ENCODE results near the gene LACTB.

LACTB gene

DNA sequence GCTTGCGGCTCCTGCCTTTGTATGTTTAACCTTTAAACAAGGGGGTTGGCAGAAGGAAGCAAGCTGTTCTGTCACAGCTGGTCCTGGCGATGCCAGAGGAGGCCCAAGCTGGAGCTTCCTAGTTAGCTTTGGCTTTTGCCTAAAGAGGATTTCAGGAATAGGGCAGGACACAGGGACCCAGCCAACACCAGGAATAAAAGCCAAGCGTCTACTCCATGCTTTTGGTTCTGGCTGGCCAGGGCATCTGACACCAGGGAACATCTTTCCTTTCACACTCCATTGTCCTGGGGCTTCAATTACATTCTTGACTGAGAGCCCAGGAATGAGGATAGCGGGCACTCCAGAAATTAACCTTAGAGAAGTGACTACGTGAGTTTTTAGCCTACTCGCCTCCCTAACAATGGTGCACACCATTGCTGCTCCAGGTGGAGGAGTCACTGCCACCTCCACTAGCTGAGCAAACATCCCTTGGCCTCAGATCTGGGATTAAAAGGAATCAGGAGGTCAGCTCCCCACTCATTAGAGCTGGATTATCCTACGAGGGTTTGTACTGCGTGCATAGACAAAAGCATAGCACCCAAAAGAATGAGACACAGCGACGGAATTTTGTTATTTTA lies 40.9 kb upstream of the LACTB start:
- H3K27me3 ChIP-seq (ENCODE audit: low read depth, low read length), result no peaks in the 10 kb centered on the region
- no peak overlapping the region for H3K27ac ChIP-seq (ENCODE audit: low read length)
- peaks cover 0 to 24% of the 10 kb centered on the region in 2 donors for H3K4me1 ChIP-seq (ENCODE audit: control insufficient read depth in 1 of 2, insufficient read depth in 2 of 2, low read length in 2 of 2)
- no peaks in the 10 kb centered on the region for H3K9me3 ChIP-seq (ENCODE audit: control insufficient read depth in 1 of 2, low read length in 2 of 2)
- no peak overlapping the region for H3K4me3 ChIP-seq (ENCODE audit: low read depth in 1 of 2, low read length in 2 of 2)
- H3K36me3 ChIP-seq (ENCODE audit: control insufficient read depth in 1 of 2, insufficient read depth in 2 of 2, low read length in 2 of 2), result no peaks in the 10 kb centered on the region

DNA sequence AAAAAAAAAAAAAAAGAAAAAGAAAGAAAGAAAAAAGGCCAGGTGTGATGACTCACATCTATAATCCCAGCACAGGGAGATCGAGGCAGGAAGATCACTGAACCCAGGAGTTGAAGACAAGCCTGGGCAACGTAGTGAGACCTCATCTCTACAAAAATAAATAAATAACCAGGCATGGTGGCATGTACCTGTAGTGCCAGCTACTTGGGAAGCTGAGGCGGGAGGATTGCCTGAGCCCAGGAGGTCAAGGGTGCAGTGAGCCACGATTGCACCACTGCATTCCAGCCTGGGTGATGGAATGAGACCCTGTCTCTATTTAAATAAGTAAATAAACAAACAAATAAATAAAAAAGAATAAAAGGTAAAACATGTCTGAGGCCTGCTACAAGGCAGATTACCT lies 39.3 kb upstream of the LACTB start:
- no peaks in the 10 kb centered on the region for H3K36me3 ChIP-seq (ENCODE audit: control insufficient read depth in 1 of 2, insufficient read depth in 2 of 2, low read length in 2 of 2)
- H3K4me1 ChIP-seq (ENCODE audit: control insufficient read depth in 1 of 2, insufficient read depth in 2 of 2, low read length in 2 of 2), result peaks cover 0 to 14% of the 10 kb centered on the region in 2 donors
- H3K27ac ChIP-seq (ENCODE audit: low read length), result no peak overlapping the region

GRCh38 chr15:63083044-63083443 lies 38.6 kb upstream of the LACTB start:
- Histone ChIP-seq H3K4me1 (ENCODE audit: control insufficient read depth in 1 of 2, insufficient read depth in 2 of 2, low read length in 2 of 2) (peaks cover 0 to 15% of the 10 kb centered on the region in 2 donors), H3K36me3 (ENCODE audit: control insufficient read depth in 1 of 2, insufficient read depth in 2 of 2, low read length in 2 of 2) (no peaks in the 10 kb centered on the region), H3K9me3 (ENCODE audit: control insufficient read depth in 1 of 2, low read length in 2 of 2) (no peaks in the 10 kb centered on the region), H3K4me3 (ENCODE audit: low read depth in 1 of 2, low read length in 2 of 2) (no peak overlapping the region), H3K27me3 (ENCODE audit: low read depth, low read length) (no peaks in the 10 kb centered on the region), H3K27ac (ENCODE audit: low read length) (no peak overlapping the region)

More for the DNA sequence above, 39.3 kb upstream of the LACTB start:
- H3K9me3 ChIP-seq (ENCODE audit: control insufficient read depth in 1 of 2, low read length in 2 of 2), result no peaks in the 10 kb centered on the region
- H3K4me3 ChIP-seq (ENCODE audit: low read depth in 1 of 2, low read length in 2 of 2), result no peak overlapping the region
- no peaks in the 10 kb centered on the region for H3K27me3 ChIP-seq (ENCODE audit: low read depth, low read length)

GRCh38 chr15:63083541-63083940 lies 38.1 kb upstream of the LACTB start:
- H3K36me3 ChIP-seq (ENCODE audit: control insufficient read depth in 1 of 2, insufficient read depth in 2 of 2, low read length in 2 of 2), result no peaks in the 10 kb centered on the region
- H3K4me3 ChIP-seq (ENCODE audit: low read depth in 1 of 2, low read length in 2 of 2), result no peak overlapping the region
- H3K9me3 ChIP-seq (ENCODE audit: control insufficient read depth in 1 of 2, low read length in 2 of 2), result no peaks in the 10 kb centered on the region
- H3K27me3 ChIP-seq (ENCODE audit: low read depth, low read length), result no peaks in the 10 kb centered on the region
- peaks cover 0 to 19% of the 10 kb centered on the region in 2 donors for H3K4me1 ChIP-seq (ENCODE audit: control insufficient read depth in 1 of 2, insufficient read depth in 2 of 2, low read length in 2 of 2)
- H3K27ac ChIP-seq (ENCODE audit: low read length), result no peak overlapping the region

DNA sequence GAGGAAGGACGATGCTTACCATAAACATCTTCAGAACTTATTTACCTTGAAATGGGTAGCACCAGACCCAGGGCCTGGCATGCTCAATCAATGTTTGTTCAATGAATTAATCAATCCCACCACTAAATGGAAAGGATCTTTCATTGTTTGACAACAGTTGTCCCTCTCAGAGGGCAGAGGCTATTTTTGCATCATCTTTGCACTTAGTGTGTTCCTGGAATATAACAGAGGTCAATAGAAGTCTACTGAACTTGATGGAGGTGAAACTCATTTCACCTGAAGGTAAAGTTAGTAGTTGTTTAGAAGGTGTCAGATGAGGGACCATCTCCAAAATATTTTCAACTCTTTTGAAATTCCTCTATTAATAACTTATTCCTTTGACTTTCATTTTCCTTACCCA lies 36.9 kb upstream of the LACTB start:
- Histone ChIP-seq H3K4me3 (ENCODE audit: low read depth in 1 of 2, low read length in 2 of 2) (no peak overlapping the region), H3K9me3 (ENCODE audit: control insufficient read depth in 1 of 2, low read length in 2 of 2) (no peaks in the 10 kb centered on the region), H3K36me3 (ENCODE audit: control insufficient read depth in 1 of 2, insufficient read depth in 2 of 2, low read length in 2 of 2) (no peaks in the 10 kb centered on the region), H3K27me3 (ENCODE audit: low read depth, low read length) (no peaks in the 10 kb centered on the region), H3K4me1 (ENCODE audit: control insufficient read depth in 1 of 2, insufficient read depth in 2 of 2, low read length in 2 of 2) (peaks cover 0 to 25% of the 10 kb centered on the region in 2 donors), H3K27ac (ENCODE audit: low read length) (no peak overlapping the region)

DNA sequence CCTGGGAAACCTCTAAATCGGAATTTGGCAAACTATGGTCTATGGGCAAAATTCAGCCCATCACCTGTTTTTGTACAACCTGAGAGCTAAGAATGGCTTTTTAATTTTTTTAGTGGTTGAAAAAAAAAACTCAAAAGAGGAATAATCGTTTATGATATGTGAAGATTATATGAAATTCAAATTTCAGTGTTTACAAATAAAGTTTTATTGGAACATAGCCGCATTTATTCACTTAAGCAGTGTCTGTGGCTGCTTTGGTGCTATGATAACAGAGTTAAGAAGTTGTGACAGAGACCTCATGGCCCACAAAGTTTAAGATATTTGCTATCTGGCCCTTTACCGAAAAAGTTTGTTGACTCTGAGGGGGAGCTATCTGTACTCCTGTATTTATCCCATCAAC lies 36.4 kb upstream of the LACTB start:
- Histone ChIP-seq H3K27ac (ENCODE audit: low read length) (no peak overlapping the region), H3K4me1 (ENCODE audit: control insufficient read depth in 1 of 2, insufficient read depth in 2 of 2, low read length in 2 of 2) (peaks cover 0 to 25% of the 10 kb centered on the region in 2 donors), H3K4me3 (ENCODE audit: low read depth in 1 of 2, low read length in 2 of 2) (no peak overlapping the region), H3K9me3 (ENCODE audit: control insufficient read depth in 1 of 2, low read length in 2 of 2) (no peaks in the 10 kb centered on the region), H3K36me3 (ENCODE audit: control insufficient read depth in 1 of 2, insufficient read depth in 2 of 2, low read length in 2 of 2) (no peaks in the 10 kb centered on the region), H3K27me3 (ENCODE audit: low read depth, low read length) (no peaks in the 10 kb centered on the region)

GRCh38 chr15:63086271-63086670 lies 35.4 kb upstream of the LACTB start:
- Histone ChIP-seq H3K27ac (ENCODE audit: low read length) (no peak overlapping the region), H3K4me3 (ENCODE audit: low read depth in 1 of 2, low read length in 2 of 2) (no peak overlapping the region), H3K36me3 (ENCODE audit: control insufficient read depth in 1 of 2, insufficient read depth in 2 of 2, low read length in 2 of 2) (no peaks in the 10 kb centered on the region), H3K4me1 (ENCODE audit: control insufficient read depth in 1 of 2, insufficient read depth in 2 of 2, low read length in 2 of 2) (peaks cover 0 to 25% of the 10 kb centered on the region in 2 donors), H3K9me3 (ENCODE audit: control insufficient read depth in 1 of 2, low read length in 2 of 2) (no peaks in the 10 kb centered on the region), H3K27me3 (ENCODE audit: low read depth, low read length) (no peaks in the 10 kb centered on the region)

DNA sequence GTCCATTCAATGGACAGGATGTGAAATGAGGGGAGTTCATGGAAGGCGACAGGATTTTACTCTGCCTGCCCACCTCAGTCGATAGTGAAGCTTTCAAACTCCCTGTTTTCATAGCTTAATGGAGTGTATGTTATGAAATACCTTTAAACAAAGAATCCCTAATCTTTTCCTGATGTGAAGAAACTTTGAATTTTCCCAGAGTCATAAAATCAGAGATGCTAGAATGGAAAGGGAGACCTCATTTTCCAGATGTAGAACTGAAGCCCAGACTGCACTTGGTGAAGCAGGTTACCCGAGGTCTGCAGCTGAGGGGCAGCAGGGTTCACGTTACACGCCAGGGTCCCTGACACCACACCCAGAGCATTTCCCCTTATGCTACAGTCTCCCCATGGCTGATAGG lies 34.7 kb upstream of the LACTB start:
- H3K27me3 ChIP-seq (ENCODE audit: low read depth, low read length), result no peaks in the 10 kb centered on the region
- H3K4me1 ChIP-seq (ENCODE audit: control insufficient read depth in 1 of 2, insufficient read depth in 2 of 2, low read length in 2 of 2), result peaks cover 0 to 25% of the 10 kb centered on the region in 2 donors

DNA sequence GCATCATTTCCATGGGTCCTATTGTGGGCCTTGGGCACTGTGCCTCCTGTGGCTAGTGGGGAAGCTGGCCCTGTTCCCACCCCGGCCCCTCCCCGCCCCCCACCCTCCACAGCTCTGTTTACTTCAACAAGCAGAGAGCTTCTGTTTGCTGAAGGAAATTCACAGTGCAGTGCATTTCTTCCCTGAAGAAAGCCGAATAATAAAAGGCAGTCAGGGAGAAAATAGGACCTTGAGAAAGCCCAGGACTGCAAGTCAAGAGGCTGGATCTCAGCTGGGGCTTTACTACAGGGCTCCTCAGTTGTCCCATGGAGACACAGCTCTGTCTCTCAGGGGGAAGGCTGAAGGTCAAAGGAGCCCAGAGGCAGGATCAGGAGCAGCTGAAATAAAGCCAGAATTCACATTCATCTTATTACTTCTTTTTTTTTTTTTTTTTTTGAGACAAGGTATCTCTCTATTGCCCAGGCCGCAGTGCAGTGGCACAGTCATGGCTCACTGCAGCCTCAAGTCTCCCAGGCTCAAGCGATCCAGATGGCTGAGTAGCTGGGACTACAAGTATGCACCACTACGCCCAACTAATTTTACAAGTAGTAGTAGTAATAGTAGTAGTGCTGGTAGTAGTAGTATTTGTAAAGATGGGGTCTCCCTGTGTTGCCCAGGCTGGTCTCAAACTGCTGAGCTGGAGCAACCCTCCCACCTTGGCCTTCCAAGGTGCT lies 33.0 kb upstream of the LACTB start:
- H3K36me3 ChIP-seq (ENCODE audit: control insufficient read depth in 1 of 2, insufficient read depth in 2 of 2, low read length in 2 of 2), result no peaks in the 10 kb centered on the region
- no peak overlapping the region for H3K4me3 ChIP-seq (ENCODE audit: low read depth in 1 of 2, low read length in 2 of 2)
- H3K27ac ChIP-seq (ENCODE audit: low read length), result peak overlapping the region; percentile 10
- H3K27me3 ChIP-seq (ENCODE audit: low read depth, low read length), result no peaks in the 10 kb centered on the region
- H3K4me1 ChIP-seq (ENCODE audit: control insufficient read depth in 1 of 2, insufficient read depth in 2 of 2, low read length in 2 of 2), result peaks cover 0 to 21% of the 10 kb centered on the region in 2 donors
- no peaks in the 10 kb centered on the region for H3K9me3 ChIP-seq (ENCODE audit: control insufficient read depth in 1 of 2, low read length in 2 of 2)

More for the DNA sequence above, 34.7 kb upstream of the LACTB start:
- no peak overlapping the region for H3K4me3 ChIP-seq (ENCODE audit: low read depth in 1 of 2, low read length in 2 of 2)
- H3K36me3 ChIP-seq (ENCODE audit: control insufficient read depth in 1 of 2, insufficient read depth in 2 of 2, low read length in 2 of 2), result no peaks in the 10 kb centered on the region
- no peaks in the 10 kb centered on the region for H3K9me3 ChIP-seq (ENCODE audit: control insufficient read depth in 1 of 2, low read length in 2 of 2)
- no peak overlapping the region for H3K27ac ChIP-seq (ENCODE audit: low read length)

GRCh38 chr15:63089260-63090043 lies 32.2 kb upstream of the LACTB start:
- Histone ChIP-seq H3K4me3 (ENCODE audit: low read depth in 1 of 2, low read length in 2 of 2) (no peak overlapping the region), H3K4me1 (ENCODE audit: control insufficient read depth in 1 of 2, insufficient read depth in 2 of 2, low read length in 2 of 2) (peaks cover 0 to 27% of the 10 kb centered on the region in 2 donors), H3K27me3 (ENCODE audit: low read depth, low read length) (no peaks in the 10 kb centered on the region), H3K9me3 (ENCODE audit: control insufficient read depth in 1 of 2, low read length in 2 of 2) (no peaks in the 10 kb centered on the region), H3K27ac (ENCODE audit: low read length) (peak overlapping the region; percentile 40), H3K36me3 (ENCODE audit: control insufficient read depth in 1 of 2, insufficient read depth in 2 of 2, low read length in 2 of 2) (no peaks in the 10 kb centered on the region)

DNA sequence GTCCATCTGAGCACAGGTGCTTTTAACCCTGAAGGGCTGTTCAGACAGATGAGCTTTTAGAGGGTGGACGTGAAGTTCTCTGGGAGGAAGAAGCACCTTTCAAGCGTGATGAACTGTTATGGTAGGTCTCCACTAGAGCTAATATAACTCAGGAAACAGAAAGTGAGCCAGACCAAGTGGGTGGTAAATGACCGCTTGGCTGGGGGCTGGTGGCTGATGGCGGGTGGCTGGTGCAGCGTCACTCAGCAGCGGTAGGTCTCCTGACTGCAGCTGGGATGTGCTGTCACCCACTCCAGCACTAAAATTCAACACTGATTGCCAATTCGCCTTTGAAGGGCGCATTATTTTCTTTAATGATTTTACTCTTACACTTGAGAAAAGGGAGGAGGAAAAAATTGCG lies 31.2 kb upstream of the LACTB start:
- Histone ChIP-seq H3K36me3 (ENCODE audit: control insufficient read depth in 1 of 2, insufficient read depth in 2 of 2, low read length in 2 of 2) (no peaks in the 10 kb centered on the region), H3K4me3 (ENCODE audit: low read depth in 1 of 2, low read length in 2 of 2) (no peak overlapping the region), H3K4me1 (ENCODE audit: control insufficient read depth in 1 of 2, insufficient read depth in 2 of 2, low read length in 2 of 2) (peaks cover 0 to 27% of the 10 kb centered on the region in 2 donors), H3K27ac (ENCODE audit: low read length) (no peak overlapping the region), H3K27me3 (ENCODE audit: low read depth, low read length) (no peaks in the 10 kb centered on the region), H3K9me3 (ENCODE audit: control insufficient read depth in 1 of 2, low read length in 2 of 2) (no peaks in the 10 kb centered on the region)
